ENCODE results near the gene ZDHHC5.

ZDHHC5 gene

GRCh38 chr11:57644748-57645688 lies 22.9 kb upstream of the ZDHHC5 start:
- H3K4me1 ChIP-seq (ENCODE audit: control insufficient read depth in 1 of 2, insufficient read depth in 1 of 2, low read depth in 1 of 2, low read length in 1 of 2): no peaks in the 10 kb centered on the region
- no peak overlapping the region for H3K4me3 ChIP-seq (ENCODE audit: low read depth in 1 of 2, low read length in 1 of 2)
- no peak overlapping the region for H3K27ac ChIP-seq
- H3K27me3 ChIP-seq: peaks cover 91% of the 10 kb centered on the region
- H3K36me3 ChIP-seq: no peaks in the 10 kb centered on the region
- no peaks in the 10 kb centered on the region for H3K9me3 ChIP-seq
- peak; percentile 80 for TF ChIP-seq CTCF (IDR thresholded peaks at IDR 0.05)

GRCh38 chr11:57645689-57646085 lies 22.2 kb upstream of the ZDHHC5 start:
- Histone ChIP-seq H3K4me1 (ENCODE audit: control insufficient read depth in 1 of 2, insufficient read depth in 1 of 2, low read depth in 1 of 2, low read length in 1 of 2) (no peaks in the 10 kb centered on the region), H3K27ac (no peak overlapping the region), H3K27me3 (peaks cover 91% of the 10 kb centered on the region), H3K4me3 (ENCODE audit: low read depth in 1 of 2, low read length in 1 of 2) (no peak overlapping the region), H3K36me3 (no peaks in the 10 kb centered on the region), H3K9me3 (no peaks in the 10 kb centered on the region)
- TF ChIP-seq CTCF (IDR thresholded peaks at IDR 0.05): no peak

- no peak for TF ChIP-seq CTCF (IDR thresholded peaks at IDR 0.05)
- Histone ChIP-seq H3K36me3 (no peaks in the 10 kb centered on the region), H3K27me3 (peaks cover 91% of the 10 kb centered on the region), H3K9me3 (no peaks in the 10 kb centered on the region), H3K4me3 (ENCODE audit: low read depth in 1 of 2, low read length in 1 of 2) (no peak overlapping the region), H3K27ac (no peak overlapping the region), H3K4me1 (ENCODE audit: control insufficient read depth in 1 of 2, insufficient read depth in 1 of 2, low read depth in 1 of 2, low read length in 1 of 2) (no peaks in the 10 kb centered on the region)
These were observed 21.6 kb upstream of the ZDHHC5 start for GRCh38 chr11:57646194-57646798.

DNA sequence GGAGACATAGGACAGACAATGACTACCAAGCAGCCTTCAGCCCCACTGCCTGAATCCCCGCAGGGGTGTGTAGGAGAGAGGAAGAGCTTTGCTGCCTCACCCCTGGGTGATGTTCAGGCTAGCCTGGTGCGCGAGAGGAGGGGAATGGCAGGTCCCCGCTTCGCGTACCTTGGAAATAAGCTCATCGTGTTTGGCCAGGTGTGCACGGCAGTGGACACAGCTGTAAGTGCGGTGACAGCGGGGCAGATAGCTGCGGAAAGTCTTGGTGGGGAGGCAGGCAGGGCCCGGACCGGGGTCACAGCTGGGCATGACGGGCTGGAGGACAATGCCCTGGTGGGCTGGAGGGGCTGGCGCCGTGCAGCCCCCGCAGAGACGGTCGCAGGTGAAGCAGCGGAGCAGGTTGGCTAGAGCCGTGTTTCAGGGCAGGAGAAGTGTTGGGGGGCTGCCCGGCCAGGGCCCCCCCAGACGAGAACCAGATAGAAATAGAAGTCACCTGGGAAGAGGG lies 21.1 kb upstream of the ZDHHC5 start:
- Histone ChIP-seq H3K36me3 (no peaks in the 10 kb centered on the region), H3K4me1 (ENCODE audit: control insufficient read depth in 1 of 2, insufficient read depth in 1 of 2, low read depth in 1 of 2, low read length in 1 of 2) (no peaks in the 10 kb centered on the region), H3K27ac (no peak overlapping the region), H3K9me3 (no peaks in the 10 kb centered on the region), H3K4me3 (ENCODE audit: low read depth in 1 of 2, low read length in 1 of 2) (no peak overlapping the region), H3K27me3 (peaks cover 91% of the 10 kb centered on the region)
- TF ChIP-seq CTCF (IDR thresholded peaks at IDR 0.05): no peak

DNA sequence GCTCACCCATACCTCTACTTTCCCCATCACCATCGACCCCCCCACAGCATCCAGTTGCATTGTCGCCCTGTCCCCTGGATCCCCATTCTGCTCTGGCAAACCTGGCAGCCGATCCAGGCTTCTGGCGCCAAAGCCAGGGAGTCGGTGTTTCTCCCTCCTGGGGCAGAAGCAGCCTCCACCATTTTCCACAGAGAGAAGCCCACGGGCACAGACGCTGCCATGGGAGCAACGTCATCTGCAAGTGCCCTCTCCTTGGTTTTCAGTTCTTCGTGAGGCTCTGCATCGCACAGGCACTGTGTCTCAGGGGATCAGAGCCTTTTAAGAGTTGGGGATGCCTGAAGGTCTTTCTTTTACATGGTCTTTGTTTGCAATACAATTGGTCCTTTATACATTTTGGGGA lies 20.5 kb upstream of the ZDHHC5 start:
- Histone ChIP-seq H3K9me3 (no peaks in the 10 kb centered on the region), H3K27me3 (peaks cover 95% of the 10 kb centered on the region), H3K4me1 (ENCODE audit: control insufficient read depth in 1 of 2, insufficient read depth in 1 of 2, low read depth in 1 of 2, low read length in 1 of 2) (peaks cover 3 to 5% of the 10 kb centered on the region in 2 experiments), H3K4me3 (ENCODE audit: low read depth in 1 of 2, low read length in 1 of 2) (no peak overlapping the region), H3K36me3 (no peaks in the 10 kb centered on the region), H3K27ac (no peak overlapping the region)
- TF ChIP-seq CTCF (IDR thresholded peaks at IDR 0.05): no peak
